Suprapubic skin (tissue), 3 donors: ENCODE results near the gene LSM6.

ENCODE experiments used
- POLR2A ChIP-seq, 2 donors: fragments of 450-650 bp; IDR thresholded peaks; one replicate each; pipeline ENCODE4 v1.6.1; 2017; ENCODE audit warnings: antibody characterized with exemption in 2 of 2, mild to moderate bottlenecking in 2 of 2, moderate library complexity in 2 of 2
- TF ChIP-seq, protein P1 (sequence below), 2 donors: fragments of 200-600 bp in 1 of 2; fragments of 450-650 bp in 1 of 2; sonication (generic) in 1 of 2; IDR thresholded peaks; one replicate each; pipeline ENCODE4 v1.5.1; 2016 to 2019; ENCODE audit warnings: antibody characterized with exemption in 2 of 2, mild to moderate bottlenecking in 1 of 2, moderate library complexity in 1 of 2

DNA sequence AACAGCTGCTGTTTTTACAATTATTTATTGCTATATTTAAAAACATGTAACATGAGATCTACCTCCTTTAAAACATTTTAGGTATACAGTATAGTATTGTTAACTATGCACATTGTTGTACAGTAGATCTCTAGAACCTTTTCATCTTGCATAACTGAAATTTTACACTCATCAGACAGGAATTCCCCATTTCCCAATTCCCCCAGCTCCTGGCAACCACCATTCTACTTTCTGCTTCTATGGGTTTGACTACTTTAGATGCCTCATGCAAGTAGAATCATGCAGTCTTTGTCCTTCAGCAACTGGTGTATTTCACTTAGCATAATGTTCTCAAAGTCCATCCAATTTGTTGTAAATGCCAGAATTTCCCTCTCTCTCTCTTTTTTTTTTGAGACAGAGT, 9.7 kb upstream of the LSM6 start:
- TF ChIP-seq, protein P1, sequence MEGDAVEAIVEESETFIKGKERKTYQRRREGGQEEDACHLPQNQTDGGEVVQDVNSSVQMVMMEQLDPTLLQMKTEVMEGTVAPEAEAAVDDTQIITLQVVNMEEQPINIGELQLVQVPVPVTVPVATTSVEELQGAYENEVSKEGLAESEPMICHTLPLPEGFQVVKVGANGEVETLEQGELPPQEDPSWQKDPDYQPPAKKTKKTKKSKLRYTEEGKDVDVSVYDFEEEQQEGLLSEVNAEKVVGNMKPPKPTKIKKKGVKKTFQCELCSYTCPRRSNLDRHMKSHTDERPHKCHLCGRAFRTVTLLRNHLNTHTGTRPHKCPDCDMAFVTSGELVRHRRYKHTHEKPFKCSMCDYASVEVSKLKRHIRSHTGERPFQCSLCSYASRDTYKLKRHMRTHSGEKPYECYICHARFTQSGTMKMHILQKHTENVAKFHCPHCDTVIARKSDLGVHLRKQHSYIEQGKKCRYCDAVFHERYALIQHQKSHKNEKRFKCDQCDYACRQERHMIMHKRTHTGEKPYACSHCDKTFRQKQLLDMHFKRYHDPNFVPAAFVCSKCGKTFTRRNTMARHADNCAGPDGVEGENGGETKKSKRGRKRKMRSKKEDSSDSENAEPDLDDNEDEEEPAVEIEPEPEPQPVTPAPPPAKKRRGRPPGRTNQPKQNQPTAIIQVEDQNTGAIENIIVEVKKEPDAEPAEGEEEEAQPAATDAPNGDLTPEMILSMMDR (IDR thresholded peaks at IDR 0.05), result no peak
- no peak for TF ChIP-seq POLR2A (IDR thresholded peaks at IDR 0.05)
